Vagina (tissue), 2 donors: ENCODE results near the gene SEMA4D. TPM values are rescaled to one million over a fixed set of nuclear protein-coding genes. Genes with fewer than 3 reads are reported as not detected.

Experiments used
- DNase-seq, 2 donors: peaks; one replicate each; pipeline ENCODE4 v3.0.0-alpha.2; 2017; ENCODE audit errors: extremely low spot score in 2 of 2
- H3K27ac ChIP-seq: fragments of 200-600 bp; sonication (generic); one replicate; pipeline ENCODE4 v1.5.1; 2019
- H3K27me3 ChIP-seq: fragments of 200-600 bp; sonication (generic); one replicate; pipeline ENCODE4 v1.5.1; 2019
- H3K36me3 ChIP-seq, 2 donors: fragments of 200-600 bp; sonication (generic); one replicate each; pipeline ENCODE4 v1.5.1; 2017 to 2019
- H3K4me1 ChIP-seq: fragments of 200-600 bp; sonication (generic); one replicate; pipeline ENCODE4 v1.5.1; 2019
- H3K4me3 ChIP-seq, 2 donors: fragments of 200-600 bp; sonication (generic); 1 replicate in 1 of 2; 2 replicates in 1 of 2; pipeline ENCODE4 v1.5.1; 2016 to 2019
- H3K9me3 ChIP-seq: fragments of 200-600 bp; sonication (generic); one replicate; pipeline ENCODE4 v1.5.1; 2019
- POLR2A ChIP-seq, 2 donors: fragments of 450-650 bp; IDR thresholded peaks; one replicate each; pipeline ENCODE4 v1.6.1; 2017; ENCODE audit warnings: antibody characterized with exemption in 2 of 2, mild to moderate bottlenecking in 2 of 2, moderate library complexity in 2 of 2
- POLR2AphosphoS5 ChIP-seq, 2 donors: sonication (generic); formaldehyde crosslinking; IDR thresholded peaks; one replicate each; pipeline ENCODE4 v1.9.0; 2017; ENCODE audit warnings: antibody characterized with exemption in 2 of 2, mild to moderate bottlenecking in 2 of 2, low read depth in 1 of 2; ENCODE audit not compliant: insufficient read depth in 1 of 2
- intact Hi-C: fragments of 100-400 bp; cut with DNase I; formaldehyde crosslinking; loops from one replicate; pipeline ENCODE4 v1.15.1; 2023
- total RNA-seq: library from RNA; depleted of rRNA; stranded (reverse); fragments of >200 nt; gene quantifications from one replicate; pipeline ENCODE4 v1.2.3, GENCODE V29; 2016
- TF ChIP-seq, protein P1 (sequence below), 3 experiments: fragments of 450-650 bp in 2 of 3; fragments of 200-600 bp in 1 of 3; sonication (generic) in 1 of 3; IDR thresholded peaks; one replicate each; pipeline ENCODE4 v1.5.1; 2017 to 2019; ENCODE audit warnings: antibody characterized with exemption in 3 of 3, mild to moderate bottlenecking in 2 of 3, moderate library complexity in 2 of 3

SEMA4D gene
- total RNA-seq, 1 donor from 2014 or later = 39.3 TPM

DNA sequence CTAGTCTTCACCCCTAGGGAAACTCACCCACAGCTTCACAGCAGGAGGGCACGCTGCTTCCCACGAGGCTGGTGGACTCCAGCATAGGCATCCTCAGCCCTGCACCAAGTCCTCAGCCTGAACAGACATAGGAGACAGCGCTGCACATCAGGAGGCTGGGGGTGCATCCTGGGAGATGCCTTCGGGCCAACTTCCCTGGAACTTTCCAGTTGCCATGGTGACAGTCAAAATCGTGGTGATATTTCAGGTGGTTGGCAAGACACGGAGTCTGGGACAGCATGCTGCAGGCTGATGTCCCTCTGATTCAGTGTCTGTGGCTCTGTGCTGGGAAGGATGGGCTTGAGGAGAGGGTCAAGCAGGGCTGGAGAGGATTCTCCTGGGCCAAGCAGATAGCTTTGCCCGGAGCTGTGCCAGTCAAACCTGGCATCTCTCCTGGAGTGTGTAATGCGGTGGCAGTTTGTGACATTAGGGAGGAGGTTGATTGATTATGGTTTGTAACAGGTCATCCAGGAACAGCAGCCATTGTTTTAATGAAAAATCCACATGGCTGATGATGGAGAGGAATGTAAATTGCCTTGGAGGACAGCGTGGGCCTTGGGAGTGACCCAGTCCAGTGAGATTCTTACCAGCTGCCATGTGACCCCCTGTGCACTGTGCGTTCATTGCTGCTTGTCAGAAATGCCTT is 35.6 kb upstream of the SEMA4D start:
- no peaks in the 10 kb centered on the region for H3K36me3 ChIP-seq
- H3K4me3 ChIP-seq = no peak overlapping the region
- H3K9me3 ChIP-seq = no peaks in the 10 kb centered on the region
- TF ChIP-seq, protein P1, sequence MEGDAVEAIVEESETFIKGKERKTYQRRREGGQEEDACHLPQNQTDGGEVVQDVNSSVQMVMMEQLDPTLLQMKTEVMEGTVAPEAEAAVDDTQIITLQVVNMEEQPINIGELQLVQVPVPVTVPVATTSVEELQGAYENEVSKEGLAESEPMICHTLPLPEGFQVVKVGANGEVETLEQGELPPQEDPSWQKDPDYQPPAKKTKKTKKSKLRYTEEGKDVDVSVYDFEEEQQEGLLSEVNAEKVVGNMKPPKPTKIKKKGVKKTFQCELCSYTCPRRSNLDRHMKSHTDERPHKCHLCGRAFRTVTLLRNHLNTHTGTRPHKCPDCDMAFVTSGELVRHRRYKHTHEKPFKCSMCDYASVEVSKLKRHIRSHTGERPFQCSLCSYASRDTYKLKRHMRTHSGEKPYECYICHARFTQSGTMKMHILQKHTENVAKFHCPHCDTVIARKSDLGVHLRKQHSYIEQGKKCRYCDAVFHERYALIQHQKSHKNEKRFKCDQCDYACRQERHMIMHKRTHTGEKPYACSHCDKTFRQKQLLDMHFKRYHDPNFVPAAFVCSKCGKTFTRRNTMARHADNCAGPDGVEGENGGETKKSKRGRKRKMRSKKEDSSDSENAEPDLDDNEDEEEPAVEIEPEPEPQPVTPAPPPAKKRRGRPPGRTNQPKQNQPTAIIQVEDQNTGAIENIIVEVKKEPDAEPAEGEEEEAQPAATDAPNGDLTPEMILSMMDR (IDR thresholded peaks at IDR 0.05) = no peak
- H3K27me3 ChIP-seq = no peaks in the 10 kb centered on the region
- no peak for DNase-seq
- intact Hi-C loops = no loop called here
- H3K4me1 ChIP-seq = no peaks in the 10 kb centered on the region
- no peak overlapping the region for H3K27ac ChIP-seq

DNA sequence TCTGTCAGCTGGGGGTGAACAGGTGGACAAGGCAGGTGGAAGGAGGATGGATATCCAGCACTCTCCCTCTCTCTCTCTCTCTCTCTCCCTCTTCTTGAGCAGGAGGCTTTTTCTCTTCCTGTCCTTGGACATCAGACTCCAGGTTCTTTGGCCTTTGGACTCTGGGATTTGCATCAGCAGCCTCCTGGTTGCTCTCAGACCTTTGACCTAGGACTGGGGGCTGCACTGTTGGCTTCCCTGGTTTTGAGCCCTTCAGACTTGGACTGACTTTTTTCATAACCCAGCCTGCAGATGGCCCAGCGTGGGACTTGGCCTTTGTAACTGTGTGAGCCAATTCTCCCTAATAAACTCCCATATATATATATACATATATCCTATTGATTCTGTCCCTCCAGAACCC is 35.0 kb upstream of the SEMA4D start:
- Histone ChIP-seq H3K9me3 (no peaks in the 10 kb centered on the region), H3K4me1 (no peaks in the 10 kb centered on the region), H3K27me3 (no peaks in the 10 kb centered on the region), H3K27ac (no peak overlapping the region), H3K4me3 (no peak overlapping the region), H3K36me3 (no peaks in the 10 kb centered on the region)
- intact Hi-C loops = no loop called here
- DNase-seq = no peak
- TF ChIP-seq, protein P1 (IDR thresholded peaks at IDR 0.05) = no peak
- no peak for TF ChIP-seq POLR2AphosphoS5 (IDR thresholded peaks at IDR 0.05; ENCODE audit: insufficient read depth in 1 of 2, low read depth in 1 of 2)
- no peak for TF ChIP-seq POLR2A (IDR thresholded peaks at IDR 0.05)

DNA sequence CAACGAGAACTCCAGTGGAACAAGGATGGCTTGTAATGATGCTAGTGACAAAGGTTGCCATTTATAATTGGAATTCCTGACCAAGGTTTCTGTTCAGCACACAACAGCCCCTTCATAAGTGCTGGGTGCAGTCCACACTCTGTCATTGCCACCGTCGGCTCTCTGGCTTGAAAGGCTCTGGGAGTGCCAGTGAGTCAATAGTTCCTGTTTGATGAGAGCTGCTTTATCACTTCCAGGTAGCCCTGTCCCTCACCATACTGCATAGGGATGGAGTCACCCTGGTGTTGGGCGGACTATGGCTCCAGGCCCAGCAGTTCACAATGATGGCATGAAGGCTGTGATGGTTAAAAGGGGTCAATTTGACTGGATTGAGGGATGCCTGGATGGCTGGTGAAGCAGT is 34.6 kb upstream of the SEMA4D start:
- no peak for TF ChIP-seq POLR2AphosphoS5 (IDR thresholded peaks at IDR 0.05; ENCODE audit: insufficient read depth in 1 of 2, low read depth in 1 of 2)
- TF ChIP-seq, protein P1 (IDR thresholded peaks at IDR 0.05) = no peak
- no peak for TF ChIP-seq POLR2A (IDR thresholded peaks at IDR 0.05)
- no peaks in the 10 kb centered on the region for H3K9me3 ChIP-seq
- intact Hi-C loops = no loop called here
- no peaks in the 10 kb centered on the region for H3K27me3 ChIP-seq
- no peaks in the 10 kb centered on the region for H3K4me1 ChIP-seq
- H3K27ac ChIP-seq = no peak overlapping the region
- DNase-seq = no peak
- H3K4me3 ChIP-seq = no peak overlapping the region
- H3K36me3 ChIP-seq = no peaks in the 10 kb centered on the region

DNA sequence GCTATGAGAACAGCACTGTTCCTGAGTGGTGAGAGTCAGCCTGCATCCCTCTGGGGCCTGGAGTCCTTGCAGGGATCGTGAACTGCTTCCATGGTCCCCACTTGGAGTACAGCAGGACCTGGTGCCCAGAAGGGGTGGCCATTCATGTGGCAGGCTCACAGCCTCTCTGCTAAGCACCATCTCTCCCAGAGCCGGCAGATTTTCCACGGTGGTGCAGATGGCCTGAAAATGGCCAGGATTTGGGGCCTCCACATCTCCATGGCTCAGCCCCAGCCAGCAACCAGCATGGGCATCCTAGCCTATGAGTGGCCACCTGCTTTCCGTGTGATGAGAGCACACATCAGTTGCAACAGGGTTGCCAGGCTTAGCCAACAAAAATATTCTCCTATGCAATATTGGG is 33.9 kb upstream of the SEMA4D start:
- TF ChIP-seq POLR2AphosphoS5 (IDR thresholded peaks at IDR 0.05; ENCODE audit: insufficient read depth in 1 of 2, low read depth in 1 of 2) (no peak), POLR2A (IDR thresholded peaks at IDR 0.05) (no peak)
- TF ChIP-seq, protein P1 (IDR thresholded peaks at IDR 0.05) = no peak
- Histone ChIP-seq H3K4me1 (peaks cover 5% of the 10 kb centered on the region), H3K9me3 (no peaks in the 10 kb centered on the region), H3K27ac (no peak overlapping the region), H3K27me3 (no peaks in the 10 kb centered on the region), H3K36me3 (no peaks in the 10 kb centered on the region), H3K4me3 (no peak overlapping the region)
- intact Hi-C loops = no loop called here
- DNase-seq = no peak

DNA sequence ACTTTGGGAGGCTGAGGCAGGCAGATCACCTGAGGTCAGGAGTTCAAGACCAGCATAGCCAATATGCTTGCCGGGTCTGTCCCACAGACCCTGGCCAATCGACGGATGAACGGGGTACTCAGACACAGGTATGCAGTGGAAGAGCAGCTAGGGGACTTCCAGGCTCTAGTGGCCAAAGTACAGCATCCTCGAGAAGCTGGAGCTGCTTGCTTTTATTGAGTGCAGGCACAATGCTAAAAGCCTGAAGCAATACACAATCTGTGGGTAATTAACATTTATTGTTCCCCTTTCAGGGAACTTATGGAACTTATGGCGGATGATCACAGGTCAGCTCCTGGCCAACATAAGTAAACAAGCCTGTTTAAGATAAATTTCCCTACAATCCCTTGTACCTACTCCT is 32.8 kb upstream of the SEMA4D start:
- Histone ChIP-seq H3K27ac (no peak overlapping the region), H3K4me1 (peaks cover 15% of the 10 kb centered on the region), H3K9me3 (no peaks in the 10 kb centered on the region), H3K27me3 (no peaks in the 10 kb centered on the region), H3K4me3 (no peak overlapping the region), H3K36me3 (no peaks in the 10 kb centered on the region)
- DNase-seq = no peak
- intact Hi-C loops = no loop called here
- TF ChIP-seq POLR2AphosphoS5 (IDR thresholded peaks at IDR 0.05; ENCODE audit: insufficient read depth in 1 of 2, low read depth in 1 of 2) (no peak), POLR2A (IDR thresholded peaks at IDR 0.05) (no peak)
- TF ChIP-seq, protein P1 (IDR thresholded peaks at IDR 0.05) = no peak
